Measurements from ENCODE around the gene TRAK1.

TRAK1 gene

DNA sequence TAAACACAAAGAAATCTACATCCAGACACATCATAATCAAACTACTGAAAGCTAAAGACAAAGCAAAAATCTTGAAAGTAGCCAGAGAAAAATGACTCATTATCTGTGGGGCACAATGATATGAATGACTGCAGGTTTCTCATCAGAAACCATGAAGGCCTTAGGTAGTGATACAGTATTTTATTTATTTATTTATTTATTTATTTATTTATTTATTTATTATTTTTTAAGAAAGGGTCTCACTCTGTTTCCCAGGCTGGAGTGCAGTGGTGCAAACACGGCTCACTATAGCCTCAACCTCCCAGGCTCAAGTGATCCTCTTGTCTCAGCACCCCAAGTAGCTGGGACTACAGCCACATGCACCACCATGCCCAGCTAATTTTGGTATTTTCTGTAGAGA, 159.6 kb downstream of the TRAK1 start:
- no peaks in the 10 kb centered on the region for H3F3A ChIP-seq (ENCODE audit: low read depth)
- H3K9me2 ChIP-seq (replicated peaks; ENCODE audit: low read depth, low read length) = no peaks in the 10 kb centered on the region
- TF ChIP-seq, protein P1, sequence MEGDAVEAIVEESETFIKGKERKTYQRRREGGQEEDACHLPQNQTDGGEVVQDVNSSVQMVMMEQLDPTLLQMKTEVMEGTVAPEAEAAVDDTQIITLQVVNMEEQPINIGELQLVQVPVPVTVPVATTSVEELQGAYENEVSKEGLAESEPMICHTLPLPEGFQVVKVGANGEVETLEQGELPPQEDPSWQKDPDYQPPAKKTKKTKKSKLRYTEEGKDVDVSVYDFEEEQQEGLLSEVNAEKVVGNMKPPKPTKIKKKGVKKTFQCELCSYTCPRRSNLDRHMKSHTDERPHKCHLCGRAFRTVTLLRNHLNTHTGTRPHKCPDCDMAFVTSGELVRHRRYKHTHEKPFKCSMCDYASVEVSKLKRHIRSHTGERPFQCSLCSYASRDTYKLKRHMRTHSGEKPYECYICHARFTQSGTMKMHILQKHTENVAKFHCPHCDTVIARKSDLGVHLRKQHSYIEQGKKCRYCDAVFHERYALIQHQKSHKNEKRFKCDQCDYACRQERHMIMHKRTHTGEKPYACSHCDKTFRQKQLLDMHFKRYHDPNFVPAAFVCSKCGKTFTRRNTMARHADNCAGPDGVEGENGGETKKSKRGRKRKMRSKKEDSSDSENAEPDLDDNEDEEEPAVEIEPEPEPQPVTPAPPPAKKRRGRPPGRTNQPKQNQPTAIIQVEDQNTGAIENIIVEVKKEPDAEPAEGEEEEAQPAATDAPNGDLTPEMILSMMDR (conservative IDR thresholded peaks at IDR 0.05; ENCODE audit: low read length) = no peak
- no peak for TF ChIP-seq EZH2phosphoT487 (IDR thresholded peaks at IDR 0.05; ENCODE audit: borderline replicate concordance)
- no peaks in the 10 kb centered on the region for H3K9me3 ChIP-seq (ENCODE audit: insufficient read depth, low read depth, low read length)
- no peaks in the 10 kb centered on the region for H3K36me3 ChIP-seq (ENCODE audit: insufficient read depth, low read length)
- no peak overlapping the region for H3K9ac ChIP-seq (ENCODE audit: low read depth, low read length, poor library complexity, severe bottlenecking)
- no peaks in the 10 kb centered on the region for H3K4me1 ChIP-seq (ENCODE audit: insufficient read depth, low read length, poor library complexity, severe bottlenecking)
- H2AFZ ChIP-seq (ENCODE audit: low read length) = no peak overlapping the region
- H3K79me2 ChIP-seq (ENCODE audit: insufficient read depth, low read length) = no peaks in the 10 kb centered on the region
- no peaks in the 10 kb centered on the region for H4K20me1 ChIP-seq (ENCODE audit: insufficient read depth, low read length, poor library complexity, severe bottlenecking)
- no peaks in the 10 kb centered on the region for H3K27me3 ChIP-seq (ENCODE audit: insufficient read depth, low read length, poor library complexity, severe bottlenecking)
- no peak overlapping the region for H3K4me2 ChIP-seq (ENCODE audit: low read depth, low read length, poor library complexity, severe bottlenecking)
- H3K4me3 ChIP-seq (ENCODE audit: low read length, poor library complexity, severe bottlenecking) = no peak overlapping the region

DNA sequence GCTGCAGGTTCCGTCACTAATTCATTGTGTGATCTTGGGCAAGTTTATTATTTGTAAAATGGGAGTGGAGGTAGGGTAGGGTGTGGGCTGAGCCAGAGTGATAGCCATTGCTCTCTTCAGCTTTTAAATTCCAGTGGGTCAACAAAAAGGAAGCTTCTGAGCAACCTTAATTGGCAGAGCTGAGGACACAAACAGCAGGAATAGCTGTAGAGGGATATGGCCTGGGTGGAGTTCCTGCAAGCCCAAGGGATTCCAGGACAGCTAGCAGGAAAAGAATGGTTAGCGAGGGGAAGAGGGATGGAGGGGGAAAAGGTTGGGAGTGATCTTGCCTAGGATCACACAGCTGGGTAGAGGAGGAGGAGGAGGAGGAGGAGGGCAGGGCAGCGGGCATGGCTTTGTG, 163.4 kb downstream of the TRAK1 start:
- H3K9ac ChIP-seq (ENCODE audit: low read depth, low read length, poor library complexity, severe bottlenecking) = no peak overlapping the region
- no peaks in the 10 kb centered on the region for H3K9me3 ChIP-seq (ENCODE audit: insufficient read depth, low read depth, low read length)
- no peak overlapping the region for H3K4me3 ChIP-seq (ENCODE audit: low read length, poor library complexity, severe bottlenecking)
- no peaks in the 10 kb centered on the region for H3K79me2 ChIP-seq (ENCODE audit: insufficient read depth, low read length)
- H3K9me2 ChIP-seq (replicated peaks; ENCODE audit: low read depth, low read length) = no peaks in the 10 kb centered on the region
- no peaks in the 10 kb centered on the region for H3K36me3 ChIP-seq (ENCODE audit: insufficient read depth, low read length)
- H3F3A ChIP-seq (ENCODE audit: low read depth) = no peaks in the 10 kb centered on the region
- no peak overlapping the region for H3K4me2 ChIP-seq (ENCODE audit: low read depth, low read length, poor library complexity, severe bottlenecking)
- no peaks in the 10 kb centered on the region for H4K20me1 ChIP-seq (ENCODE audit: insufficient read depth, low read length, poor library complexity, severe bottlenecking)
- no peaks in the 10 kb centered on the region for H3K4me1 ChIP-seq (ENCODE audit: insufficient read depth, low read length, poor library complexity, severe bottlenecking)
- no peak overlapping the region for H2AFZ ChIP-seq (ENCODE audit: low read length)
- TF ChIP-seq EZH2phosphoT487 (IDR thresholded peaks at IDR 0.05; ENCODE audit: borderline replicate concordance) = no peak
- TF ChIP-seq, protein P1 (conservative IDR thresholded peaks at IDR 0.05; ENCODE audit: low read length) = no peak
- H3K27me3 ChIP-seq (ENCODE audit: insufficient read depth, low read length, poor library complexity, severe bottlenecking) = no peaks in the 10 kb centered on the region

GRCh38 chr3:42256135-42256819, 165.1 kb downstream of the TRAK1 start:
- Histone ChIP-seq H3K27me3 (ENCODE audit: insufficient read depth, low read length, poor library complexity, severe bottlenecking) (no peaks in the 10 kb centered on the region), H4K20me1 (ENCODE audit: insufficient read depth, low read length, poor library complexity, severe bottlenecking) (no peaks in the 10 kb centered on the region), H3K36me3 (ENCODE audit: insufficient read depth, low read length) (no peaks in the 10 kb centered on the region), H3K4me1 (ENCODE audit: insufficient read depth, low read length, poor library complexity, severe bottlenecking) (no peaks in the 10 kb centered on the region), H2AFZ (ENCODE audit: low read length) (no peak overlapping the region), H3K9me2 (replicated peaks; ENCODE audit: low read depth, low read length) (no peaks in the 10 kb centered on the region), H3K4me2 (ENCODE audit: low read depth, low read length, poor library complexity, severe bottlenecking) (no peak overlapping the region), H3K9ac (ENCODE audit: low read depth, low read length, poor library complexity, severe bottlenecking) (no peak overlapping the region), H3K4me3 (ENCODE audit: low read length, poor library complexity, severe bottlenecking) (no peak overlapping the region), H3K79me2 (ENCODE audit: insufficient read depth, low read length) (no peaks in the 10 kb centered on the region), H3F3A (ENCODE audit: low read depth) (no peaks in the 10 kb centered on the region), H3K9me3 (ENCODE audit: insufficient read depth, low read depth, low read length) (no peaks in the 10 kb centered on the region)
- TF ChIP-seq EZH2phosphoT487 (IDR thresholded peaks at IDR 0.05; ENCODE audit: borderline replicate concordance) = no peak
- TF ChIP-seq, protein P1 (conservative IDR thresholded peaks at IDR 0.05; ENCODE audit: low read length) = no peak
